Neural crest cell (in vitro differentiated cells): ENCODE results near the gene YIPF4. TPM values are rescaled to one million over a fixed set of nuclear protein-coding genes. Genes with fewer than 3 reads are reported as not detected.

Experiments
- DNase-seq: peaks from one replicate; pipeline ENCODE4 v3.0.0; 2021; ENCODE audit warnings: low read depth, mixed read lengths, low spot score
- H3K27ac Mint-ChIP-seq: one replicate; pipeline ENCODE4 v1.8.0; 2021; ENCODE audit warnings: mild to moderate bottlenecking, mixed read lengths; ENCODE audit not compliant: unreplicated experiment
- H3K27me3 Mint-ChIP-seq: 2 replicates; pipeline ENCODE4 v1.8.0; 2021; ENCODE audit warnings: low read depth, mild to moderate bottlenecking, mixed read lengths
- H3K36me3 Mint-ChIP-seq: 2 replicates; pipeline ENCODE4 v1.8.0; 2021; ENCODE audit warnings: low read depth, mild to moderate bottlenecking, mixed read lengths
- H3K4me1 Mint-ChIP-seq: 2 replicates; pipeline ENCODE4 v1.8.0; 2021; ENCODE audit warnings: mixed read lengths
- H3K4me3 Mint-ChIP-seq: one replicate; pipeline ENCODE4 v1.8.0; 2021; ENCODE audit warnings: mild to moderate bottlenecking, mixed read lengths
- H3K9me3 Mint-ChIP-seq: 2 replicates; pipeline ENCODE4 v1.8.0; 2021; ENCODE audit warnings: mixed read lengths
- CTCF ChIP-seq: fragments of 200-600 bp; sonication (generic); conservative IDR thresholded peaks from 2 replicates; pipeline ENCODE4 v1.5.0; 2021; ENCODE audit warnings: antibody characterized with exemption, mild to moderate bottlenecking
- total RNA-seq: library from RNA; stranded (reverse); gene quantifications from 2 replicates; pipeline ENCODE4 v1.2.1, GENCODE V29; 2021

Gene YIPF4
- total RNA-seq, 1 donor from 2014 or later, result 27.8 TPM

GRCh38 chr2:32355976-32356680 lies 78.4 kb downstream of the YIPF4 start:
- Mint-ChIP-seq H3K4me3 (peak overlapping the region; percentile 94), H3K27ac (peak overlapping the region; percentile 70), H3K9me3 (no peaks in the 10 kb centered on the region), H3K36me3 (no peaks in the 10 kb centered on the region), H3K4me1 (peaks cover 33% of the 10 kb centered on the region), H3K27me3 (no peaks in the 10 kb centered on the region)
- TF ChIP-seq CTCF, result no peak
- DNase-seq, result no peak

DNA sequence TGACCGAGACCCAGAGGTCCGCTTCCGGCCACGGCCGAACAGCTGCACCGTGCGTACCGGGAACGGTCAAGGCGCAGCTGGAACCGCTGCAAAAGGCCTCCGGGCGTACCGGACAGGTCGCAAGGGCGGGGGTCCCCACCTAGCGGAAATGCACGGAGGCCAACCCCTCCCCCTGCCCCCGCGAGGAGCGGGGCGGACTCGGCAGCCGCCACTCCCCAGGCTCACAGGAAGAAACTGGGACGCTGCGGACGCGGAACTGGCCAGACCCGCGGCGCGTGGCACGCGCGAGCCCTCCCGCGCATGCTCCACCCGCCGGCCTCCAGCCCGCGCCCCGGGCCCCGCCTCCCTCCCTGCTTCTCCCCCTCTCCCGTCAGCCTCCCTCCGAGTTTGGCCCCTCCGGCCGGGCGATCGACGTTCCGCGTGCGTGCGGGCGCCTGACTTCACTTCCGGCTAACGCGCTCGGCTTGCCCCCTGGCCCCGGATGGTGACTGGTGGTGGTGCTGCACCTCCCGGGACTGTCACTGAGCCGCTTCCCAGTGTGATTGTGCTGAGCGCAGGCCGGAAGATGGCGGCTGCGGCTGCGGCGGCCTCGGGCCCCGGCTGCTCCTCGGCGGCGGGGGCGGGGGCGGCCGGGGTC lies 79.1 kb downstream of the YIPF4 start, which contains the start of gene BIRC6:
BIRC6 (plus strand) TSS at position 343 of the 637 bp plus-strand sequence; CDS start at position 482, 139 bp downstream.
- Mint-ChIP-seq H3K4me3 (peak within 1 kb of the TSS; percentile 94), H3K4me1 (peaks cover 37% of the 10 kb centered on the region), H3K27me3 (no peaks in the 10 kb centered on the region), H3K9me3 (no peaks in the 10 kb centered on the region), H3K27ac (peak within 1 kb of the TSS; percentile 87), H3K36me3 (peaks cover 5% of the 10 kb centered on the region)
- peak; percentile 97 for DNase-seq
- TF ChIP-seq CTCF, result no peak

- Mint-ChIP-seq H3K27ac (peak overlapping the region; percentile 87), H3K27me3 (no peaks in the 10 kb centered on the region), H3K4me3 (peak overlapping the region; percentile 94), H3K36me3 (peaks cover 6% of the 10 kb centered on the region), H3K9me3 (no peaks in the 10 kb centered on the region), H3K4me1 (peaks cover 37% of the 10 kb centered on the region)
- TF ChIP-seq CTCF, result no peak
- peak; percentile 29 for DNase-seq
Observed at GRCh38 chr2:32357318-32358110, 79.8 kb downstream of the YIPF4 start.

- H3K9me3 Mint-ChIP-seq, result no peaks in the 10 kb centered on the region
Observed at GRCh38 chr2:32358111-32358482, 80.4 kb downstream of the YIPF4 start.

More at GRCh38 chr2:32358111-32358482, 80.4 kb downstream of the YIPF4 start:
- Mint-ChIP-seq H3K27me3 (no peaks in the 10 kb centered on the region), H3K4me1 (peaks cover 37% of the 10 kb centered on the region), H3K27ac (peak overlapping the region; percentile 2), H3K4me3 (peak overlapping the region; percentile 94), H3K36me3 (peaks cover 6% of the 10 kb centered on the region)
- no peak for TF ChIP-seq CTCF
- no peak for DNase-seq
